NT2/D1 (cell line): Measurements from ENCODE around the gene RNLS.

Source experiments
- SUZ12 ChIP-seq: IDR thresholded peaks from 2 replicates; pipeline ENCODE4 v1.6.1; 2011; ENCODE audit not compliant: insufficient read length, insufficient read depth; ENCODE audit errors: extremely low read depth
- YY1 ChIP-seq: IDR thresholded peaks from 2 replicates; pipeline ENCODE4 v1.6.1; 2011; ENCODE audit not compliant: insufficient read length, insufficient read depth
- ZNF274 ChIP-seq: IDR thresholded peaks from 2 replicates; pipeline ENCODE4 v1.6.1; 2011; ENCODE audit warnings: mild to moderate bottlenecking, low read depth, low read length

DNA sequence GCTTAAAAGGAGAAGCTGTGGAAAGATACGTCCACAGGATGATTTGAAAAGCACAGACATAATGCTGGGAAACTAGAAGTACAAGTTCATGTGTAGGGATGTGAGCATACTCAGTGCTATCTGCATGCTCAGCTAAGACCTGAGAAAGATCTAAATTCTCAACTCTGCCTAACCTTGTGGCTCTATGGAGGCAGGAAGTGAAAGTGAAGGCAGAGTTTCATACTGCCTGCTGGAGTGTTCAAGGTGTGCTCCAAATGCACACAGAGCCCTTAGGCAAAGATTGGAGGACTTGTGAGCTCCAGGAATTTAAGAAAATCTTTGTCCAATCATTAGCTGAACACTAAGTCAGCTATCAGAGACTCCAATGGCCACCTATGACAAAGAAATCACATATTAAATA is 190.9 kb downstream of the RNLS start:
- no peak for TF ChIP-seq ZNF274
- no peak for TF ChIP-seq SUZ12
- no peak for TF ChIP-seq YY1
